Activated CD8-positive, alpha-beta T cell treated with anti-CD3 and anti-CD28 coated beads, Interleukin-2, amount 10 ng/mL, durations not matched to agents 7 days and 5 days (primary cell): Measurements from ENCODE around the gene GHRL. TPM values are rescaled to one million over a fixed set of nuclear protein-coding genes. Genes with fewer than 3 reads are reported as not detected.

Experiments used
- ATAC-seq: fragments of 150-1000 bp; cut with Tn5 transposase; one replicate; pipeline ENCODE4 v1.10.0; 2021; ENCODE audit warnings: moderate library complexity
- CTCF ChIA-PET: fragments of 350-600 bp; sonication (Branson Sonifier 250); formaldehyde crosslinking; loops from one replicate; lab custom pipeline; 2021; ENCODE audit warnings: antibody characterized with exemption; lab: Charles Lee
- POLR2A ChIA-PET: fragments of 350-600 bp; sonication (Branson Sonifier 250); formaldehyde crosslinking; loops from one replicate; lab custom pipeline; 2021; ENCODE audit warnings: antibody characterized with exemption; lab: Charles Lee
- DNase-seq: peaks from one replicate; pipeline ENCODE4 v3.0.0-alpha.2; 2020
- H3K27ac Mint-ChIP-seq: one replicate; pipeline ENCODE4 v1.8.0; 2021; ENCODE audit warnings: mild to moderate bottlenecking, mixed read lengths
- H3K27me3 Mint-ChIP-seq: one replicate; pipeline ENCODE4 v1.8.0; 2021; ENCODE audit warnings: low read depth, mixed read lengths
- H3K36me3 Mint-ChIP-seq: one replicate; pipeline ENCODE4 v1.8.0; 2021; ENCODE audit warnings: low read depth, mixed read lengths
- H3K4me1 Mint-ChIP-seq: one replicate; pipeline ENCODE4 v1.8.0; 2021; ENCODE audit warnings: low read depth, mixed read lengths
- H3K4me3 Mint-ChIP-seq: one replicate; pipeline ENCODE4 v1.8.0; 2021; ENCODE audit warnings: mild to moderate bottlenecking, mixed read lengths
- H3K9me3 Mint-ChIP-seq: one replicate; pipeline ENCODE4 v1.8.0; 2022; ENCODE audit warnings: mixed read lengths; ENCODE audit not compliant: insufficient read depth
- total RNA-seq, 2 experiments: library from RNA; stranded (reverse); gene quantifications; one replicate each; pipeline ENCODE4 v1.2.3, GENCODE V29; 2021

GHRL gene
- total RNA-seq, 2 experiments from 2014 or later, result 0.21 to 0.63 TPM

GRCh38 chr3:10284496-10284895 lies 8.3 kb downstream of the GHRL start:
- H3K4me1 Mint-ChIP-seq, result peaks cover 15% of the 10 kb centered on the region

GRCh38 chr3:10283638-10284037 lies 9.1 kb downstream of the GHRL start:
- POLR2A ChIA-PET, result interaction anchor here (1.1 kb wide), 2 partner anchors 142 to 297 kb away, joined by 3 to 4 read pairs; partner anchors contain the start of genes EMC3 and VHL
- Mint-ChIP-seq H3K27me3 (no peaks in the 10 kb centered on the region), H3K36me3 (peaks cover 50% of the 10 kb centered on the region), H3K9me3 (no peaks in the 10 kb centered on the region), H3K27ac (peak overlapping the region; percentile 2), H3K4me3 (no peak overlapping the region), H3K4me1 (peaks cover 15% of the 10 kb centered on the region)
- ATAC-seq, result no peak
- no peak for DNase-seq
- CTCF ChIA-PET, result interaction anchor here (0.6 to 6.9 kb wide), 6 partner anchors 10 to 351 kb away, joined by 3 to 53 read pairs (median 4); no protein-coding TSS in a partner anchor

More at GRCh38 chr3:10284496-10284895, 8.3 kb downstream of the GHRL start:
- ATAC-seq (peak; percentile 21), DNase-seq (no peak)
- H3K27me3 Mint-ChIP-seq, result no peaks in the 10 kb centered on the region
- H3K36me3 Mint-ChIP-seq, result peaks cover 50% of the 10 kb centered on the region
- H3K4me3 Mint-ChIP-seq, result no peak overlapping the region
- ChIA-PET CTCF (interaction anchor here (1.3 to 6.9 kb wide), 3 partner anchors 14 to 302 kb away, joined by 4 to 53 read pairs (median 18); no protein-coding TSS in a partner anchor), POLR2A (interaction anchor here (0.5 to 1.1 kb wide), 2 partner anchors 133 to 143 kb away, joined by 3 to 4 read pairs; partner anchors contain the start of gene VHL)
- H3K9me3 Mint-ChIP-seq, result no peaks in the 10 kb centered on the region
- peak overlapping the region; percentile 47 for H3K27ac Mint-ChIP-seq

- ChIA-PET POLR2A (no interaction called here), CTCF (interaction anchor here (1.1 to 6.9 kb wide), 2 partner anchors 12 to 18 kb away, joined by 3 to 53 read pairs; no protein-coding TSS in a partner anchor)
- no peak for ATAC-seq
- Mint-ChIP-seq H3K27me3 (no peaks in the 10 kb centered on the region), H3K4me3 (no peak overlapping the region), H3K4me1 (peaks cover 28% of the 10 kb centered on the region), H3K9me3 (no peaks in the 10 kb centered on the region), H3K36me3 (peaks cover 51% of the 10 kb centered on the region), H3K27ac (no peak overlapping the region)
- DNase-seq, result no peak
Observed at GRCh38 chr3:10281951-10282350, 10.8 kb downstream of the GHRL start.

DNA sequence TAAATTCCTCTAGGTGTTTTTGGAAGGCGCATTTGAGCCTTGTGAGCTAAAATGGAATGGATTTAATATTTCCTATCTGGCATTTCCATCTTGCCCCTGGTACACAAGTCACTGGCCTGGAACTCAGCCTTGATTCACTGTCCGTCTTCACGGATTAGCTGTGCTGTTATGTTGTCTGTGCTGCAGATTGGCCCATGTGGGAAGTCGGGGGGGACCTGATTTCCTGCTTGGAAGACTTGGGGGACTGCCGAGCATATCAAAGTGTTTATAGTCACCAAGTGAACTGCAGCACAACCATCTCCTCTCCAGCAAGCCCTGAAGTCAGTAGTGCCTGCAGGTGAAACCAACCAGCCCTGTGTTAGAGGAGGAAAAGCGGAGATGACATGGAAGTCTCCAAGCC lies 12.2 kb downstream of the GHRL start:
- H3K27ac Mint-ChIP-seq, result no peak overlapping the region
- no peaks in the 10 kb centered on the region for H3K9me3 Mint-ChIP-seq
- peaks cover 30% of the 10 kb centered on the region for H3K4me1 Mint-ChIP-seq
- POLR2A ChIA-PET, result interaction anchor here (0.5 kb wide), 1 partner anchor 127 kb away, joined by 3 read pairs; no protein-coding TSS in a partner anchor
- DNase-seq, result no peak
- no peaks in the 10 kb centered on the region for H3K27me3 Mint-ChIP-seq
- CTCF ChIA-PET, result interaction anchor here (1.9 kb wide), 1 partner anchor 17 kb away, joined by 8 read pairs; no protein-coding TSS in a partner anchor
- H3K4me3 Mint-ChIP-seq, result no peak overlapping the region
- peaks cover 54% of the 10 kb centered on the region for H3K36me3 Mint-ChIP-seq
- ATAC-seq, result no peak

- no peaks in the 10 kb centered on the region for H3K9me3 Mint-ChIP-seq
- no peak overlapping the region for H3K27ac Mint-ChIP-seq
- ATAC-seq (no peak), DNase-seq (no peak)
- no peaks in the 10 kb centered on the region for H3K27me3 Mint-ChIP-seq
- ChIA-PET POLR2A (interaction anchor here (0.5 kb wide), 1 partner anchor 127 kb away, joined by 3 read pairs; no protein-coding TSS in a partner anchor), CTCF (interaction anchor here (0.7 to 1.9 kb wide), 2 partner anchors 9 to 17 kb away, joined by 3 to 8 read pairs; no protein-coding TSS in a partner anchor)
- H3K36me3 Mint-ChIP-seq, result peaks cover 57% of the 10 kb centered on the region
- H3K4me3 Mint-ChIP-seq, result no peak overlapping the region
- H3K4me1 Mint-ChIP-seq, result peaks cover 30% of the 10 kb centered on the region
Observed at GRCh38 chr3:10280177-10280529, 12.6 kb downstream of the GHRL start.

DNA sequence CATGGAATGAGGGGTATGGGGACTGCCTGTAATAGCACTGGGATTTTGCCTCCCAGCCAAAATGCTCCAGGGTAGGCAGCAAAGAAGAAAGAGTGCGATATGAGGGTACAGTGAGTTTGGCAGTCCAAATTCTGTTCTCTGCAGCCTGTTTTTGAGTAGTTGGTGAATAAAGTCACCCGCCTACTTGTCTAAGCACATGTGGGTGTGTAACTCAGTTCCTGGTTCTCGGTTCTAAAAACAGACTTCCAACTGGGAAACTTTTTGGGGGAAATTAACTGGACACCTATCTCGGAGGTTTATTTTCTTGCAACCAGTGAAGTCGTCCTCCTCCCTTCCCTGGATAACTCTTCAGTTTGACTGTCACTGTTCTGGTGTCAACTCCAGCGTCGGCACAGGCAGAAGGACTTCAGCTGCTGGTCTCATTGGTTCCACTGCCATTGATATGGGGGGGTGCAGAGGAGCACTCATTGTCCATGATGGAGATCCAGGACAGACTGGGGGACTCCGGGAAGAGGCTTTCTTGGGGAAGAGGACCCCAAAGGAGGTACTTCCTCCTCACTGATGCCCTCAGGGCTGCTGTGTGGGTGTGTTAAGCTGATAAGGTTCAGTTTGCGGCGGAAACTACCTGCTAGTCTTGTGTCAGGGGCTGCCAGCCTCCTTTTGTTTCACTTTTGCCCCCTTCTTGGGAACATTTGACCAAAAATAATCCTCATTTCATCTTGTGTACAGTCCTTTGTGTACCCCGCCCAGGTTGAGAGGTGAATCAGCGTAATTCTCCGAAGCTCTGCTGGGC lies 13.2 kb downstream of the GHRL start:
- Mint-ChIP-seq H3K9me3 (no peaks in the 10 kb centered on the region), H3K4me3 (no peak overlapping the region), H3K27me3 (no peaks in the 10 kb centered on the region), H3K4me1 (peaks cover 27% of the 10 kb centered on the region), H3K27ac (no peak overlapping the region), H3K36me3 (peaks cover 58% of the 10 kb centered on the region)
- DNase-seq (no peak), ATAC-seq (no peak)
- CTCF ChIA-PET, result interaction anchor here (0.7 to 1.9 kb wide), 2 partner anchors 9 to 16 kb away, joined by 3 to 8 read pairs; no protein-coding TSS in a partner anchor
- POLR2A ChIA-PET, result no interaction called here

GRCh38 chr3:10278501-10278900 lies 14.2 kb downstream of the GHRL start:
- Mint-ChIP-seq H3K4me1 (peaks cover 26% of the 10 kb centered on the region), H3K4me3 (no peak overlapping the region), H3K27ac (no peak overlapping the region), H3K36me3 (peaks cover 61% of the 10 kb centered on the region), H3K9me3 (no peaks in the 10 kb centered on the region), H3K27me3 (no peaks in the 10 kb centered on the region)
- DNase-seq, result no peak
- POLR2A ChIA-PET, result no interaction called here
- CTCF ChIA-PET, result no interaction called here
- no peak for ATAC-seq

GRCh38 chr3:10277115-10277625 lies 15.6 kb downstream of the GHRL start:
- H3K9me3 Mint-ChIP-seq, result no peaks in the 10 kb centered on the region
- H3K27me3 Mint-ChIP-seq, result no peaks in the 10 kb centered on the region
- POLR2A ChIA-PET, result interaction anchor here (0.9 kb wide), 1 partner anchor 9 kb away, joined by 3 read pairs; no protein-coding TSS in a partner anchor
- peaks cover 33% of the 10 kb centered on the region for H3K4me1 Mint-ChIP-seq
- H3K27ac Mint-ChIP-seq, result no peak overlapping the region
- ATAC-seq (no peak), DNase-seq (no peak)
- CTCF ChIA-PET, result interaction anchor here (2.3 kb wide), 1 partner anchor 14 kb away, joined by 17 read pairs; no protein-coding TSS in a partner anchor
- H3K36me3 Mint-ChIP-seq, result peaks cover 60% of the 10 kb centered on the region
- no peak overlapping the region for H3K4me3 Mint-ChIP-seq

DNA sequence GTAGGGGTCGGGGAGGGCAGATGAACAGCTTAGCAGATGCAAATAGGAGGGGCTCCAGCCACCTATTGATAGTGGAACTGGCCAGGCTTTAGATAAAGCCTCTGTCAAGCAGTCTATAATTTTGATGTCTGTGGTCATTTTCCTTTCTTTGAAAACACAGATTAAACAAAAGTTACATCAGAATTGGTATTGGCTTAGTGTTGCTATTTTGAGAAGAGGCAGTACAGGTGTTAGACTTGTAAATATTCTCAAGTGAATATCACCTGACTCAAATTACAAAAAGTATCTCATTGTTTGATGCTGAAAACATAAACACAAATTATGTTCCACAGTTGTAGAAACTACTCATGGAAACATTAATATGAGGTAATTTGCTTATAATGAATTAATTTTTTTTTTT lies 18.1 kb downstream of the GHRL start:
- POLR2A ChIA-PET, result no interaction called here
- no peak overlapping the region for H3K27ac Mint-ChIP-seq
- H3K4me3 Mint-ChIP-seq, result no peak overlapping the region
- CTCF ChIA-PET, result interaction anchor here (1.3 to 2.9 kb wide), 2 partner anchors 9 to 12 kb away, joined by 4 to 18 read pairs; no protein-coding TSS in a partner anchor
- H3K27me3 Mint-ChIP-seq, result no peaks in the 10 kb centered on the region
- peaks cover 63% of the 10 kb centered on the region for H3K36me3 Mint-ChIP-seq
- DNase-seq, result no peak
- H3K4me1 Mint-ChIP-seq, result peaks cover 33% of the 10 kb centered on the region
- ATAC-seq, result no peak
- H3K9me3 Mint-ChIP-seq, result no peaks in the 10 kb centered on the region

GRCh38 chr3:10273702-10274305 lies 18.9 kb downstream of the GHRL start:
- Mint-ChIP-seq H3K9me3 (no peaks in the 10 kb centered on the region), H3K27me3 (no peaks in the 10 kb centered on the region), H3K4me3 (no peak overlapping the region), H3K36me3 (peaks cover 63% of the 10 kb centered on the region), H3K4me1 (peaks cover 37% of the 10 kb centered on the region), H3K27ac (no peak overlapping the region)
- ATAC-seq (no peak), DNase-seq (no peak)
- POLR2A ChIA-PET, result no interaction called here
- CTCF ChIA-PET, result interaction anchor here (1.3 to 2.9 kb wide), 2 partner anchors 9 to 11 kb away, joined by 4 to 18 read pairs; no protein-coding TSS in a partner anchor

DNA sequence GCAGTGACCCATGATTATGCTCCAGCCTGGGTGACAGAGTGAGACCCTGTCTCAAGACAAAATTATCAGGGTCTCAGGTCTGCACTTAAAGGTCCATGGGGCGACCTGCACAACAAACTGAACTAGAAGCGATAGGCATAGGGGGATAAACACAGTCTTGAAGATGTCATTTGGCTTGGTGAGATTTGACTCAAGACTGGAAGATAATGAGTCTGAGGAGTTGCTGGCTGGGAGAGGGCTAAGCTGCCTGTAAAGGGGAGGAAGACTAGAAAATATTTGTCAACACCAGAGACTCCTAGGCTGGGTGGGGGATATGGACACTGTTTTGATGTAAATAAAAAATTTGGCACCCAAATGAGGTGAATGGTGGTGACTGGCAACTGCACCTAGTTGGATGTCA lies 19.8 kb downstream of the GHRL start:
- peaks cover 62% of the 10 kb centered on the region for H3K36me3 Mint-ChIP-seq
- no peak for DNase-seq
- no peaks in the 10 kb centered on the region for H3K9me3 Mint-ChIP-seq
- H3K4me1 Mint-ChIP-seq, result peaks cover 37% of the 10 kb centered on the region
- ATAC-seq, result no peak
- no peak overlapping the region for H3K27ac Mint-ChIP-seq
- ChIA-PET CTCF (interaction anchor here (2.9 to 4.2 kb wide), 2 partner anchors 10 to 13 kb away, joined by 18 read pairs; no protein-coding TSS in a partner anchor), POLR2A (no interaction called here)
- no peak overlapping the region for H3K4me3 Mint-ChIP-seq
- H3K27me3 Mint-ChIP-seq, result no peaks in the 10 kb centered on the region
